Uterus (tissue), 4 donors: ENCODE results near the gene TBC1D2B. TPM values are rescaled to one million over a fixed set of nuclear protein-coding genes. Genes with fewer than 3 reads are reported as not detected.

ENCODE experiments used
- DNase-seq, 2 donors: peaks; one replicate each; pipeline ENCODE4 v3.0.0-alpha.2; 2019 to 2020
- H3K27ac ChIP-seq, 2 donors: fragments of 200-600 bp; sonication (generic); 1 replicate in 1 of 2; 2 replicates in 1 of 2; pipeline ENCODE4 v1.5.1; 2016 to 2018
- H3K27me3 ChIP-seq, 2 donors: fragments of 200-600 bp; sonication (generic); one replicate each; pipeline ENCODE4 v1.5.1; 2018 to 2019; ENCODE audit warnings: control low read depth in 1 of 2
- H3K36me3 ChIP-seq, 2 donors: fragments of 200-600 bp; sonication (generic); one replicate each; pipeline ENCODE4 v1.5.1; 2019; ENCODE audit warnings: control low read depth in 1 of 2
- H3K4me1 ChIP-seq, 2 donors: fragments of 200-600 bp; sonication (generic); one replicate each; pipeline ENCODE4 v1.5.1; 2018 to 2019; ENCODE audit warnings: control low read depth in 1 of 2
- H3K4me3 ChIP-seq, 2 donors: fragments of 200-600 bp; sonication (generic); 1 replicate in 1 of 2; 2 replicates in 1 of 2; pipeline ENCODE4 v1.5.1; 2018 to 2019; ENCODE audit warnings: mild to moderate bottlenecking in 1 of 2
- H3K9me3 ChIP-seq, 2 donors: fragments of 200-600 bp; sonication (generic); one replicate each; pipeline ENCODE4 v1.5.1; 2019; ENCODE audit warnings: control low read depth in 1 of 2
- CTCF ChIP-seq, 4 experiments: fragments of 200-600 bp in 2 of 4; fragments of 450-650 bp in 2 of 4; sonication (generic) in 2 of 4; IDR thresholded peaks; one replicate each; pipeline ENCODE4 v1.5.1; 2016 to 2019; ENCODE audit warnings: antibody characterized with exemption in 4 of 4, mild to moderate bottlenecking in 2 of 4, moderate library complexity in 1 of 4
- POLR2A ChIP-seq, 2 donors: fragments of 450-650 bp; IDR thresholded peaks; one replicate each; pipeline ENCODE4 v1.6.1; 2016; ENCODE audit warnings: antibody characterized with exemption in 2 of 2, mild to moderate bottlenecking in 1 of 2, moderate library complexity in 1 of 2
- intact Hi-C: fragments of 100-400 bp; cut with DNase I; formaldehyde crosslinking; loops from one replicate; pipeline ENCODE4 v1.15.1; 2023; ENCODE audit warnings: low total_unique reads
- total RNA-seq, 4 donors: library from RNA; depleted of rRNA in 3 of 4; stranded (reverse); fragments of >200 nt in 3 of 4; gene quantifications; one replicate each; pipeline versions ENCODE4 v1.1.0 to v1.2.4, GENCODE V29; 2014 to 2023
- donor health status: DM: yes; HTN: yes; CAD: no.

TBC1D2B gene
- total RNA-seq, 4 donors from 2014 or later = 27.7 to 89.0 (median 57.9) TPM

GRCh38 chr15:78049691-78050440 is 27.6 kb downstream of the TBC1D2B start:
- TF ChIP-seq POLR2A (IDR thresholded peaks at IDR 0.05) (no peak), CTCF (IDR thresholded peaks at IDR 0.05) (no peak)
- Histone ChIP-seq H3K9me3 (no peaks in the 10 kb centered on the region), H3K4me3 (no peak overlapping the region), H3K4me1 (peaks cover 6 to 11% of the 10 kb centered on the region in 2 donors), H3K36me3 (no peaks in the 10 kb centered on the region), H3K27ac (peak overlapping the region; percentile 68 to 71), H3K27me3 (no peaks in the 10 kb centered on the region)
- intact Hi-C loops = no loop called here
- no peak for DNase-seq

- Histone ChIP-seq H3K4me1 (peaks cover 6 to 7% of the 10 kb centered on the region in 2 donors), H3K4me3 (no peak overlapping the region), H3K27me3 (no peaks in the 10 kb centered on the region), H3K27ac (peak overlapping the region; percentile 68 to 71), H3K9me3 (no peaks in the 10 kb centered on the region), H3K36me3 (no peaks in the 10 kb centered on the region)
- intact Hi-C loops = no loop called here
- no peak for DNase-seq
- TF ChIP-seq POLR2A (IDR thresholded peaks at IDR 0.05) (no peak), CTCF (IDR thresholded peaks at IDR 0.05) (no peak)
These were observed 28.9 kb downstream of the TBC1D2B start for GRCh38 chr15:78048628-78048920.

GRCh38 chr15:78047761-78048627 is 29.5 kb downstream of the TBC1D2B start:
- intact Hi-C loops = no loop called here
- Histone ChIP-seq H3K4me3 (no peak overlapping the region), H3K9me3 (no peaks in the 10 kb centered on the region), H3K36me3 (no peaks in the 10 kb centered on the region), H3K4me1 (peaks cover 6 to 7% of the 10 kb centered on the region in 2 donors), H3K27me3 (no peaks in the 10 kb centered on the region), H3K27ac (peak overlapping the region; percentile 68 to 71)
- TF ChIP-seq POLR2A (IDR thresholded peaks at IDR 0.05) = no peak
- peak in 1 of 4 experiments; percentile 5 for TF ChIP-seq CTCF (IDR thresholded peaks at IDR 0.05)
- DNase-seq = peak; percentile 51 to 64

- TF ChIP-seq POLR2A (IDR thresholded peaks at IDR 0.05) (no peak), CTCF (IDR thresholded peaks at IDR 0.05) (no peak)
- Histone ChIP-seq H3K9me3 (no peaks in the 10 kb centered on the region), H3K4me1 (peaks cover 6 to 7% of the 10 kb centered on the region in 2 donors), H3K27me3 (no peaks in the 10 kb centered on the region), H3K27ac (peak overlapping the region; percentile 68 to 71), H3K4me3 (no peak overlapping the region), H3K36me3 (no peaks in the 10 kb centered on the region)
- no peak for DNase-seq
- intact Hi-C loops = no loop called here
These were observed 30.6 kb downstream of the TBC1D2B start for GRCh38 chr15:78046796-78047341.

GRCh38 chr15:78045189-78045588 is 32.3 kb downstream of the TBC1D2B start:
- Histone ChIP-seq H3K9me3 (no peaks in the 10 kb centered on the region), H3K27ac (peak overlapping the region in 1 of 2 donors; percentile 18), H3K27me3 (no peaks in the 10 kb centered on the region), H3K36me3 (no peaks in the 10 kb centered on the region), H3K4me1 (peaks cover 6 to 7% of the 10 kb centered on the region in 2 donors), H3K4me3 (no peak overlapping the region)
- TF ChIP-seq CTCF (IDR thresholded peaks at IDR 0.05) = no peak
- TF ChIP-seq POLR2A (IDR thresholded peaks at IDR 0.05) = no peak
- no peak for DNase-seq
- intact Hi-C loops = no loop called here
